Measurements from ENCODE around the gene PPFIA1.
A peak's percentile ranks its signal among the peaks of the same experiment; 100 is the strongest.

Gene PPFIA1

DNA sequence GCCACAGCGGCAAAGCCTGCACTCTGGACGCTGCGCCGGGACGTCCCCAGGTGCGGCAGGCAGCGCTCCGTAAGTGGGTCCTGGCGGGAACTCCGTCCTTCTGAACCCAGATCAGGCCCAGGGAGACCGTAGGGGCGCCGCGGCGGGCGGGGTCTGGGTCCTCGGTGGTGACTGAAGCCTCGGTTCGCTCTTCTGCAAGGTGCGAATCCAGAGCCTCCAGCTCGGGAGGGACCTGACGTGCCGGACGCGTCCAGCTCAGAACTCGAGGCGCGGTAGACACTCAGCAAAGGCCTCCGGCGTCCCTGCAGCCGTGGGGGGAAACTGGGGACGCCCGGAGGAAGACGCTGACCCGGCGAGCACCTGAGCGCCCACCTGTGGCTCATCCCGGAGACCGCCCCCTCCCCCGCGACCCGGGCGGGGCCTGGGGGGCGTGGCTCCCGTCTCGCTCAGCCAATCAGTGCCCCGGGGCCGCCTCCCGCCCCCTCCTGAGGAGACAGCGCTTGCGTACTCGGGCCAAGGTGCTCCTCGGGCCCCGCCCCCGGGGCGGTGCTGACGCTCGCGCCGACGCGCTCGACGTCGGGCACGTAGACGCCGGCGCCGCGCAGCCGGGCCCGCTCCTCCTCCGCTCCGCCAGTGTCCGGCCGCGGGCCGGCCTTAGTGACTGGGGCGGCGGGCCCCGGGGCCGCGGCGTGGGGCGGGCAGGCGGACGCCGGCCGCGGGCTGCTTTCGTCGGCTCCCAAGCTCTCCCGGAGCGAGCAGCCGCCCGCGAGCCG is at the start of gene PPFIA1:
TSS of gene PPFIA1 (plus strand) at position 587 of the 773 bp plus-strand sequence. CDS start 1,483 bp downstream, outside the sequence.
- peak; percentile 95 for DNase-seq (ENCODE audit: low spot score)

- no peak for DNase-seq (ENCODE audit: low spot score)
These were observed 49.6 kb upstream of the PPFIA1 start for GRCh38 chr11:70220920-70221319.

GRCh38 chr11:70225681-70226177 is 44.8 kb upstream of the PPFIA1 start:
- peak; percentile 24 for DNase-seq (ENCODE audit: low spot score)

GRCh38 chr11:70226183-70226582 is 44.3 kb upstream of the PPFIA1 start:
- no peak for DNase-seq (ENCODE audit: low spot score)

- DNase-seq (ENCODE audit: low spot score), result no peak
These were observed 43.5 kb upstream of the PPFIA1 start for GRCh38 chr11:70226967-70227366.

DNA sequence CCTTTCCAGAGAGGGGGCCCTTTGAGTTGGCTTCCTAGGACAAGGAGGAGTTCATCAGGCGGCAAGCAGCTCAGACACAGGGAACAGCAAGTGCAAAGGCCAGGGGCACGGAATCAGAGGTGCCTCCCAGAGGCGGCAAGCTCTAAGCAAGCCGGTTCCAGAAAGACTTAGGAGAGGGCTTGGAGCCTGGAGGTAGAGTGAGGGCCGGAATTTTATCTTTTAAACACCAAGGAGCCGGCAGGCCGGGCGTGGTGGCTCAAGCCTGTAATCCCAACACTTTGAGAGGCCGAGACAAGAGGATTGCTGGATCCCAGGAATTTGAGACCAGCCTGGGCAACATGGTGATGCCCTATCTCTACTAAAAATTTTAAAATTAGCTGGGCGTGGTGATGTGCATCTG is 40.8 kb upstream of the PPFIA1 start:
- DNase-seq (ENCODE audit: low spot score), result no peak

- no peak for DNase-seq (ENCODE audit: low spot score)
These were observed 40.2 kb upstream of the PPFIA1 start for GRCh38 chr11:70230151-70230839.

DNA sequence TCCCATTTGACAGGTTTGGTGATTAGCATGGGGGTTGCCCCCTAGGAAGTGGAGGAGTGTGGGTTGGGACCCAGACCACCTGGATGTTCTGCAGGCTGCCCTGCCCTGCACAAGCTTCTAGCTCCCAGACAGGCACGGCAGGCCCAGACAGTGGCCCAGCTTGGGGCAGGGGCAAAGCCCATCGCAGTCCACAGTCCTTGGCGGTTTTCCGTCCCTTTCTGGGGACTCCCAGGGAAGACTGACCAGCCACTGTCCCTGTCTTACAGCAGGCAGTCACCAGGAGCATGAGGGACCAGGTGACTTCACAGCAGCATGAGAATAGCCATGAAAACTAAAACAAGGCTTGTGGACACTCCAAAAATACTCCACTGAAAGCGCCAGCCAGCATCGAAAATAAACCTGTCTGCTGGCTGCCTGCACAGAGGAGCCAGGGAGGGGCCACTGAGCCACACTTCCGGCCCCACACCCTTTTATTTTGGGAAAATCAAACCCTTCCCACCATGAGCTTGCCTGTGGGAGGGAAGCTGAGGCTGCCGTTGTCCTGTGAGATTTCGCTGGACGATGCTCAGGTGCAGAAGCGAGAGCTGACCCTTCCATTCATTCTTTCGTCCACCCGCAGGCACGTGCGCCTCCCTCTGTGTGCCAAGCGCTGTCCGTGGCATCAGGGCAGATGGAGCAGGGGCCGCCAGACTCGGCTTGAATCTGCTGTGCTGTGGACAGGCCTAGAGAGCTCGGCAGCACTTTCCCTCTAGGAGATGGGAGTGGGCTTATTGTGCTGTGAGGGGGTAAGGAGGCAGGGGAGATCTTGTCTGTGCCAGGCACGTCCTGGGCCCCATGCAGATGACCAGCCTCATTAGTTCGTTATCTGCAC is 39.4 kb upstream of the PPFIA1 start:
- DNase-seq (ENCODE audit: low spot score), result no peak

- no peak for DNase-seq (ENCODE audit: low spot score)
These were observed 37.5 kb upstream of the PPFIA1 start for GRCh38 chr11:70233034-70233433.

DNA sequence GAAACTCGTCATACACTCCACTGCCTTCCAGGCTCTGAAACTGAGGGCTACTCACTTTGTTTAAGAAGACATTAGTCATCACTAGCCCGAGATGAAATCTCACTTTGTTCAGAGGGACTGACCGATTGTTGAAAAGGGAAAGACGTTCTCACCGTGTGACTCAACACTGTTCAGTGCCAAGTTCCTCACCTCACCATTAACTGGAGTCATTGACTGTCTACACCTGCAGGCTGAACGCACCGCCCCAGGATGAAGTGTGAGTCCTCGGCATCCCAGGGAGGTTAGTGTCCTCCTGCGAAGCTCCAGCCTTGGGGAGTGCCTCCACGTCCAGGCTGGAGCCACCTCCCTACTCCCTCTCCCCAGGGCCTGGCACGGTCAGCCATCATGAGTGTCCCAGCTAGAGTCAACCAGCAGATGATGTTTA is 37.0 kb upstream of the PPFIA1 start:
- DNase-seq (ENCODE audit: low spot score), result no peak

GRCh38 chr11:70233962-70234361 is 36.5 kb upstream of the PPFIA1 start:
- DNase-seq (ENCODE audit: low spot score), result no peak

DNA sequence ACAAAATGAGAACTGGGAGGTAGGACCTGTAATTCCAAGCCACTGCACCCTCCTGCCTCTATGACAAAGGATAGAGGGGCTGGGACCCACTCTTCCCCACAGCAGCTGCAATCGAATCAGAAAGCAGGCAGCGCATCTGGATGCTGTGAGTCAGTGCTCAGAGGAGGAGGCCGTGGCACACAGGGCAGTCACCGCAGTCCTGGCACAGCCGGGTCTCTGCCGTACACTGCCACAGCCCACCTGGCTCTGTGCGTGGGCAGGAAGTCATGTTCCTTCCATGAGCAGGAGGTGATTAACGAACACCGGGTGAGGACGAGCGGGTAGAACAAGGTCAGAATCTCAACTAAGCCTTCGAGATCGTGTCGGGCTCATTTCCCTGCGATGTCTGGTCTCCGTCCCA is 30.2 kb upstream of the PPFIA1 start:
- DNase-seq (ENCODE audit: low spot score), result no peak

- no peak for DNase-seq (ENCODE audit: low spot score)
These were observed 28.8 kb upstream of the PPFIA1 start for GRCh38 chr11:70241709-70242108.

DNA sequence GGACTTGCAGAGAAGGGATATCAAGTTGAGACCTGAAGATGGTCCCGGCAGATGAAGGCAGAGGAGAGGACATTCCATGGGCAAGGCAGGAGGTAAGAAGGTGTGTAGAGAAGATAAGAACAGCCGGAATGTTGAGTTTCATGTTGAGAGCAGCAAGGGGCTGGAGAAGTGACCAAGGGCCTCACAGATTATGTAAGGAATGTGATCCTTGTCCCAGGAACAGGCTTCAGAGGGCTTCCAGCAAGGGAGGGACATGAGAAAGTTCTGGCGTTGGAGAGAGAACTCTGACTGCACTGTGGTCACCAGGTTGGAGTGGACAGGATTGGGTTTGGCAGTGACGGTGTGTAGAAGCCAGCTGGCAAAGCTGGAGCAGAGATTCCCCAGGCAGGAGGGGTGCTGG is 27.6 kb upstream of the PPFIA1 start:
- no peak for DNase-seq (ENCODE audit: low spot score)

- DNase-seq (ENCODE audit: low spot score), result no peak
These were observed 26.4 kb upstream of the PPFIA1 start for GRCh38 chr11:70243912-70244652.

- no peak for DNase-seq (ENCODE audit: low spot score)
These were observed 25.8 kb upstream of the PPFIA1 start for GRCh38 chr11:70244698-70245097.

DNA sequence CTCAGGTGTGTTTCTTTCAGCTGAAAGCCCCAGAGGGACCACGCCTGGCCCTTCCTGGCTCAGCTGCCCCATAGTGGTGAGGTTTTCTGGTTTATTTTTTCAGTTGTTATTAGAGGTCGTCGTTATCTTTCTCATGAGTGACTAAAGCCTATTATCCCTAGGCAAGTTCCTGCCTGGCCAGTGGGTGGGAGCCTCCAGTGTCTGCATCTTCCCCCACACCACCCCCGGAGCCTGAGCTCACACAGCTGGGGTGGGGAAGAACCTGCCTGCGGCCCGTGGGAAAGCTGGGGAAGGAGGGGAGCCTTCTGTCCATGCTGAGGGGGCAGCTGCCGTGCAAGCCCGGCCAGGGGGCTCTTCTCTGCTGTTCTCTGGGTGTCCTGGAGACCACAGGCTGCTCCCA is 24.3 kb upstream of the PPFIA1 start:
- no peak for DNase-seq (ENCODE audit: low spot score)

GRCh38 chr11:70247042-70247709 is 23.3 kb upstream of the PPFIA1 start:
- DNase-seq (ENCODE audit: low spot score), result no peak

DNA sequence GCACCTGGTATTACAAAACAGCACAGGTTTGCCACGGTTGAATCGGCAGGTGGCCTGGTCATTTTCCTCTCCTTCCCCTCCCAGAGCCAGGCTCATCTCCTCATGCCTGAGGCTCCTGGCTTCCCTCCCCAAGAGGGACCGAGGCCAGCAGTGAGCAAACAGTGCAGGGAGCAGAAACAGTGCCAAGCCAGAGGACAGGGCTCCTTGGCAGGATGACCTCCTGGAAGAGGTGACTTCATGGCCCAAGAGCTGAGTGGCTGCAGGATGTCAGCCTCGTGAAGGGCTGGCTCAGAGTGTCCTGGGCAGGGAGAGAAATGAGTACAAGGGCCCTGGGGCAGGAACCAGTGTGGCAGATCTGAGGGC is 22.8 kb upstream of the PPFIA1 start:
- no peak for DNase-seq (ENCODE audit: low spot score)

DNA sequence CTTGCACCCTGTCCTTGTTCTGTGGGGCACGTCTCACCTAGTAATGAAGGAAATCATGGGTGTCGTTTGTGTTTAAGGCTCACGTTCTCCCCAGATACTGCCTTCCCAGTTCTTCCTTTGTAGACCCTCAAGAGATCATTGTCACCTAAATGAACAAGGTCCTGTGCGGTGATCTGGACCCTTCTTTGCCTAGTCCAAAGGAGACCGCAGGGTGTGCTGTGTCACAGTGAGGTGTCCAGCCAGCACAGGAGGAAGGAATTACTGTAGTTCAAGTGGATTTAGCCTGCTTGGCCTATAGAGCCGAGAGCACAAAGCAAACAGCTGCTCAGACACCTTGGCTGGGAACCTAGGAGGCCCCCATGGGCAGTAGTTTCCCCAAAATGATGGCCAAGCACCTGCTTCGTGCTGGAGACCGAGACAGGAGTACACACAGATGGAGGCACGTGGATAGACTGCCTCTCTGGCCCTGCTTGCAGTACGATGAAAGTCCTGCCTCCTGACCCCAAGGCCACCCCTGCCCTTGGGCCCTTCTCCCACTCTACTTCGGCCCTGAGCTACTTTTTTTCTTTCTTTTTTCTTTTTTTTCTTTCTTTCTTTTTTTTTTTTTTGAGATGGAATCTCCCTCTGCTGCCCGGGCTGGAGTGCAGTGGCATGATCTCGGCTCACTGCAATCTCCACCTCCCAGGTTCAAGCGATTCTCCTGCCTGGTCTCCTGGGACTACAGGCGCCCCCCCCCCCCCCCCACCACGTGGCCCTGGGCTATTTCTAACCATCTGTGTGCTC is 19.4 kb upstream of the PPFIA1 start:
- no peak for DNase-seq (ENCODE audit: low spot score)

Measured in globus pallidus (tissue), 1 donor.